ENCODE measurements around the gene NEUROG2.
"Not testable (repeated sequence)": the region's sequence is repeated elsewhere in the genome, so short reads cannot be mapped to it uniquely, and the experiment has no call there.

NEUROG2 gene

DNA sequence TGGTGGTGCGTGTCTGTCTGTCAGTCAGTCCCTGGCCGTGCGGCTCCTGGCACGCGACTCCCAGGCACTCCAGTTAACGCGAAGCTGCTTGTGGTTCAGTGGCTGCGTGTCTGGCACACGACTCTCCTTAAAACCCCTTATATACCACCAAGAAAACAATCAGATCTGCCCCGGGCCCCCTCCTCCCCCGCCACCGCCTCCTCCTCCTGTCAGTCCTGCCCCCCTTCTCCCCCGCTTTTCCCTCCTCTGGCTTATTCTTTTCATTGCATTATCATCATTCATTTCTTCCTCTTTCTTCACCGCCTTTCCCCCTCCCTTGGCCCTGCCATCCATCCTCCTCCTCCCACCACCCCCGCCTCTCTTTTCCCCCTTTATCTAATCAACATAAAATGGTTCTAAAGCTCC lies at the start of gene NEUROG2:
Gene NEUROG2 (minus strand): TSS at position 115 of the 405 bp plus-strand sequence. CDS start 705 bp downstream, outside the sequence.
- Histone ChIP-seq H3K9me3 (ENCODE audit: insufficient read depth, low read depth, low read length) (no peaks in the 10 kb centered on the region), H3K4me3 (ENCODE audit: low read length) (peak within 1 kb of the TSS; percentile 60), H3K9ac (ENCODE audit: low read depth, low read length) (no peak within 1 kb of the TSS), H3K27me3 (ENCODE audit: insufficient read depth, low read length) (peaks cover 100% of the 10 kb centered on the region), H3K4me1 (ENCODE audit: insufficient read depth, low read length) (peaks cover 29% of the 10 kb centered on the region), H3K36me3 (ENCODE audit: insufficient read depth, low read depth, low read length) (no peaks in the 10 kb centered on the region), H3K27ac (ENCODE audit: low read length) (no peak within 1 kb of the TSS)

DNA sequence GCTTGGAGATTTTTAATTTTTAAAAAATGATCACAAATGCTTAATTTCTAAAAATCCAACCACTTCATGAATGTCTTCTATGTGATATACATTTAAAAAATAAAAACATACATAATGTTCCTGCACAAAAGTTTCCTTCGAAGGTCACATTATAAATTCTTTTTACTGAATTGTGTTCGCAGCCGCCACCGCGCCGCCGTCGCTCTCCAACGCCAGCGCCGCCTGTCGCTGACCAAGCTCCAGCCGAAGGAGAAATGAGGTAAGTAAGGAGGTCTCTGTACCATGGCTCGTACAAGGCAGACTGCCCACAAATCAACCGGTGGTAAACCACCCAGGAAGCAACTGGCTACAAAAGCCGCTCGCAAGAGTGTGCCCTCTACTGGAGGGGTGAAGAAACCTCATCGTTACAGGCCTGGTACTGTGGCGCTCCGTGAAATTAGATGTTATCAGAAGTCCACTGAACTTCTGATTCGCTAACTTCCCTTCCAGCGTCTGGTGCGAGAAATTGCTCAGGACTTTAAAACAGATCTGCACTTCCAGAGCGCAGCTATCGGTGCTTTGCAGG lies 48.8 kb upstream of the NEUROG2 start:
- peaks cover 19% of the 10 kb centered on the region; the same call in 1 of the 2 replicates for H3K36me3 ChIP-seq (ENCODE audit: insufficient read depth, low read depth, low read length)
- no peak overlapping the region for H3K9ac ChIP-seq (ENCODE audit: low read depth, low read length)
- H3K27me3 ChIP-seq (ENCODE audit: insufficient read depth, low read length): no peaks in the 10 kb centered on the region
- no peak overlapping the region for H3K27ac ChIP-seq (ENCODE audit: low read length)
- no peaks in the 10 kb centered on the region for H3K4me1 ChIP-seq (ENCODE audit: insufficient read depth, low read length)
- no peaks in the 10 kb centered on the region for H3K9me3 ChIP-seq (ENCODE audit: insufficient read depth, low read depth, low read length)
- no peak overlapping the region for H3K4me3 ChIP-seq (ENCODE audit: low read length)

DNA sequence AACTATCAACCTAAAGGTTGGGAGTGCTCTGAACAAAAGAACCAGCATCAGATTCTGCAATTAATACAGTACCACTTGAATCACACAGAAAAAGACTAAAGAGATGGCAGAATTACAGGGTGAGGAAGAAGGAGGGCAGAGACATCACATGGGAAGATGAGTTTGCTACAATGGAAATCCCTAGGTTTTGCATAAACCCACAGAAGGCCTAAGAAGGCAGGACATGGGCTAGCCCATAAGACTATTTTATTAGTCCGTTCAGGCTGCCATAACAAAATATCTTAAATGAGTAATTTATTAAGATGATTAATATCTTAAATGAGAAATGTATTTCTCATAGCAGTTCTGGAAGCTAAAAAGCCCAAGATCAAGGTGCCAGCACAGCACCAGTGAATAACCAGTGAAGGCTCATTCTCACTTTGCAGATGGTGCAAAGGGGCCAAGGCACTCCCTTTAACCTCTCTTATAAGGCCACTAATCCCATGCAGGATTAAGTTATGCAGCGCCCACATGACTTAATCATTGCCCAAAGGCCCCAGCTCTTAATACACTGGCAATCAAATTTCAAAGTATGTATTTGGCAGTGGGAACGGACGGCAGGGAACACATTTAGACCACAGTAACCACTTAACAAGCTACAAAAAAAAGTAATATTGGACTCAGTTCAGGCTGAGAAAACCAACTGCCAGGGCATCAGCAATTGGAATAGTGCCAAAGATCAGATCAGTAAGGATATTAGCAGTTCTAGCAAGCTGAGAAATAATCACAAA lies 47.6 kb upstream of the NEUROG2 start:
- Histone ChIP-seq H3K4me3 (ENCODE audit: low read length) (no peak overlapping the region), H3K27me3 (ENCODE audit: insufficient read depth, low read length) (no peaks in the 10 kb centered on the region), H3K27ac (ENCODE audit: low read length) (no peak overlapping the region), H3K4me1 (ENCODE audit: insufficient read depth, low read length) (no peaks in the 10 kb centered on the region), H3K9me3 (ENCODE audit: insufficient read depth, low read depth, low read length) (no peaks in the 10 kb centered on the region), H3K9ac (ENCODE audit: low read depth, low read length) (no peak overlapping the region), H3K36me3 (ENCODE audit: insufficient read depth, low read depth, low read length) (peaks cover 22% of the 10 kb centered on the region)

DNA sequence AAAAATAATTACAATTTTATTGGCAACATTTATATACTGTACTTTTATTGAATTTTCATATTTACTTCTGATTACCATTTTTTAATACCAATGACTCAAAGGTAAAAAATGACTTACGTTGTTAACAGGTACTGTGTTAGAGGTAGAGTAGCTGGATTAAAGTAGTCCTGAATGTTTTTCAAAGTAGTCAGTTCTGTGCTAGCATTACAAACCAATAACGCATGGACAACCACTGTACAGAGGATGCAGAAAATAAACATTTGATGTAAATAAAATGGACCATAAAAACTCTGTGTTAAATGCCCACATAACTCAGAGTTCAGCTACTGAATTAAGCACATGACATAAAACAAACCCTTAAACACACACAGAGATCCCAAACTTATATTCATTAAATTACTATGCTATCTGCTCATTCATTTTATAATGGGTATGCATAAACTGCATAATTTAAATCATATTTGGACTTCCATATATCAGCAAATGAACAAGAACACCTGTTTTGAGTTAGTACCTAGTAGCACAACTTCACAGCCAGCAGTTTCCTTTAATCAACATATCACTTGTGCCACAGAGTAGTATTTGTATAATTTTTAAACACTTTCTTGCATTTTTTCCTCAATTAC lies 46.4 kb upstream of the NEUROG2 start:
- Histone ChIP-seq H3K4me3 (ENCODE audit: low read length) (no peak overlapping the region), H3K36me3 (ENCODE audit: insufficient read depth, low read depth, low read length) (peaks cover 28% of the 10 kb centered on the region), H3K4me1 (ENCODE audit: insufficient read depth, low read length) (peaks cover 6% of the 10 kb centered on the region; the same call in 1 of the 2 replicates), H3K27ac (ENCODE audit: low read length) (no peak overlapping the region), H3K27me3 (ENCODE audit: insufficient read depth, low read length) (no peaks in the 10 kb centered on the region), H3K9ac (ENCODE audit: low read depth, low read length) (no peak overlapping the region), H3K9me3 (ENCODE audit: insufficient read depth, low read depth, low read length) (no peaks in the 10 kb centered on the region)

DNA sequence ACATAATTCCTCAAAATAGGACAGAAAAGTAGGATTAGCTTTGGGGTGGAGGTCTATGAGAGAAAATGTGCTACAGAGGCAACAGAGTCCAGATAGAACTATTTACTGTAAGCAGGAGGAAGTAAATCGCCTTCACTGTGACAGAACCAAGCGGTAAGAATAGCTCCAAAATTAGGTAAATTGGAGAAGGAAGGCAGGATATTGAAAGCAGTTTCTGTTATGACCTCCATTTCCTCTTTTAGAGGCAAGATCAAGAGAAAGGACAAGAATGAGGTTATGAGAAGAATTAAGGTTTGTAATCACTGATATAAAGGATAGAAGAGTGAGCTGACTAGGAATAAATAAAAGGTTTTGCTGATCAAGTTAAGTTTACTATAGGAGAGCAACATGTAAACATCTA lies 44.1 kb upstream of the NEUROG2 start:
- Histone ChIP-seq H3K4me3 (ENCODE audit: low read length) (no peak overlapping the region), H3K9me3 (ENCODE audit: insufficient read depth, low read depth, low read length) (no peaks in the 10 kb centered on the region), H3K27me3 (ENCODE audit: insufficient read depth, low read length) (no peaks in the 10 kb centered on the region), H3K27ac (ENCODE audit: low read length) (no peak overlapping the region), H3K36me3 (ENCODE audit: insufficient read depth, low read depth, low read length) (peaks cover 28% of the 10 kb centered on the region), H3K9ac (ENCODE audit: low read depth, low read length) (no peak overlapping the region), H3K4me1 (ENCODE audit: insufficient read depth, low read length) (peaks cover 6% of the 10 kb centered on the region; the same call in 1 of the 2 replicates)

DNA sequence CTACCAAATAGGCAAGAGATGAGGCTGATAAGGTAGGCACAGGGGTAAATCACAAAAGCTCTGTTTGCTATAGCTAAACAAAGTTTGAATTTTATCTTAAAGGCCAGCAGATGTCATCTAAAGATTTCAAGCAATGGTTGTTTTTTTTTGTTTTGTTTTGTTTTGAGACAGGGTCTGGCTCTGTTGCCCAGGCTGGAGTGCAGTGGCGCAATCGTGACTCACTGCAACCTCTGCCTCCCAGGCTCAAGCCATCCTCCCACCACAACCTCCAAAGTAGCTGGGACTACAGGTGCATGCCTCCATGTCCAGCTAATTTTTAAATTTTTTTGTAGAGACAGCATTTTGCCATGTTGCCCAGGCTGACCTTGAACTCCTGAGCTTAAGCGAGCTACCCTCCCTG lies 43.1 kb upstream of the NEUROG2 start:
- no peaks in the 10 kb centered on the region for H3K27me3 ChIP-seq (ENCODE audit: insufficient read depth, low read length)
- H3K36me3 ChIP-seq (ENCODE audit: insufficient read depth, low read depth, low read length): peaks cover 31% of the 10 kb centered on the region
- H3K9me3 ChIP-seq (ENCODE audit: insufficient read depth, low read depth, low read length): no peaks in the 10 kb centered on the region
- no peak overlapping the region for H3K4me3 ChIP-seq (ENCODE audit: low read length)
- no peak overlapping the region for H3K27ac ChIP-seq (ENCODE audit: low read length)
- no peak overlapping the region for H3K9ac ChIP-seq (ENCODE audit: low read depth, low read length)
- H3K4me1 ChIP-seq (ENCODE audit: insufficient read depth, low read length): peaks cover 6% of the 10 kb centered on the region; the same call in 1 of the 2 replicates

DNA sequence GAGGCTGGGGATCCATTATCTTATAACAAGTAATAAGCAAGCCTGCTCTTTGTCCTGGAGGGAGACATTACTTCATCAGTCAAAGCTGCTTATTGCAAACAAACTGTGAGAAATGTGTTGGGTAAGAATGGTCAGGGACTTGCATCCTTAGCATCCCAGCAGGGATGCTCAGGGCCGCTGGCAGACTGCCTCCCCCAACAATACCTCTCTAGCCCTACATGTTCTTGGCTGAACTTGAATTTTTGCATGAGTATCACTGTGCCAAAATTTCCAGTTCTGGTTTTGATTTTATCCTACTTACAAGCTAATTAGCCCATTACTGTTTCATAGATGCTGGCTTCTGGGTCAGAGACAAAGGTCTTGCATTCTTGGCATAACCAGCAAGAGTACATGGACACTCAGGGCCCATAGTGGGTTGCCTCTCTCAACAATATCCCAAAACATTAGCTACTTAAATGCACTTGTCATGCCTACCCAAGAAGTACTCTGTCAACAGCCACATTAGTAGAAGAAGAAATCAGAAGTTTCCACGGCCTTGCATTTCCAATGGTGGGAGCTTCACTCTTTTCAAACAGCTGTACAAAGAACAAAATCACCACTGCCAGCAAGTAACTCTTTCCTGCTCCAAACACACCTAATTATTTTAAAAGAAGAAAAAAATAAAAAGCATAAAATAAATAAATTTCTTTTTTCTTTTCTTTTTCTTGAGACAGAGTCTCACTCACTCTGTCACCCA lies 41.9 kb upstream of the NEUROG2 start:
- no peak overlapping the region for H3K4me3 ChIP-seq (ENCODE audit: low read length)
- H3K4me1 ChIP-seq (ENCODE audit: insufficient read depth, low read length): peaks cover 6% of the 10 kb centered on the region; the same call in 1 of the 2 replicates
- peaks cover 40% of the 10 kb centered on the region for H3K36me3 ChIP-seq (ENCODE audit: insufficient read depth, low read depth, low read length)
- H3K27me3 ChIP-seq (ENCODE audit: insufficient read depth, low read length): no peaks in the 10 kb centered on the region
- no peak overlapping the region for H3K27ac ChIP-seq (ENCODE audit: low read length)
- H3K9ac ChIP-seq (ENCODE audit: low read depth, low read length): no peak overlapping the region
- no peaks in the 10 kb centered on the region for H3K9me3 ChIP-seq (ENCODE audit: insufficient read depth, low read depth, low read length)

DNA sequence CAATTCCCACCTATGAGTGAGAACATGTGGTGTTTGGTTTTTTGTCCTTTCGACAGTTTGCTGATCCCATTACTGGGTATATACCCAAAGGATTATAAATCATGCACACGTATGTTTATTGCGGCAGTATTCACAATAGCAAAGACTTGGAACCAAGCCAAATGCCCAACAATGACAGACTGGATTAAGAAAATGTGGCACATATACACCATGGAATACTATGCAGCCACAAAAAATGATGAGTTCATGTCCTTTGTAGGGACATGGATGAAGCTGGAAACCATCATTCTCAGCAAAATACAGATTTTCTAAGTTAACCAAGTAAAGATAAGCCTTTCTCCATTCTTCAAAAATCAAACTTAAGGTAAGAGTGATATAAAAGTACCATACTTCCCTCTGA lies 38.3 kb upstream of the NEUROG2 start:
- not testable (repeated sequence) for H3K4me1 ChIP-seq (ENCODE audit: insufficient read depth, low read length); H3K27me3 ChIP-seq (ENCODE audit: insufficient read depth, low read length); H3K9me3 ChIP-seq (ENCODE audit: insufficient read depth, low read depth, low read length); H3K27ac ChIP-seq (ENCODE audit: low read length); H3K9ac ChIP-seq (ENCODE audit: low read depth, low read length); H3K4me3 ChIP-seq (ENCODE audit: low read length)
- H3K36me3 ChIP-seq (ENCODE audit: insufficient read depth, low read depth, low read length): peaks cover 20% of the 10 kb centered on the region

DNA sequence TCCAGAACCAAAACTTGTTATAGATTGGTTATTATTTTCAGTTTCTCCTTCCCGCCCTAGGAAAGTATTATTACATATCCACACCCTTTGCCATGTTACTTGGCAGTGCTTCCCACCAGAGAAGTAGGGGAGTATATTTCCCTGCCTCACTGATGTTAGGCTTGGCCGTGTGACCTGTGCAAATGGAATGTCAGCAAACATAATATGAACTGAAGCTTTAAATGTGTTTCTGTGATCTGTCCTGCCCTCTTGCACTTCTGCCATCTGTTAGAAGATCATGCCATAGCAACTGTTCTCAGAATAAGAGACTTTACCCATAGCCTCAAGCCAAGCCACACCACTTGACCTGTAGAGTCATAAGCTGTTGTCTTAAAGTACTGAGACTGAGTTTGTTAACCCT lies 36.7 kb upstream of the NEUROG2 start:
- Histone ChIP-seq H3K4me3 (ENCODE audit: low read length) (no peak overlapping the region), H3K27me3 (ENCODE audit: insufficient read depth, low read length) (no peaks in the 10 kb centered on the region), H3K9ac (ENCODE audit: low read depth, low read length) (no peak overlapping the region), H3K27ac (ENCODE audit: low read length) (no peak overlapping the region), H3K4me1 (ENCODE audit: insufficient read depth, low read length) (peaks cover 3% of the 10 kb centered on the region; the same call in 1 of the 2 replicates), H3K9me3 (ENCODE audit: insufficient read depth, low read depth, low read length) (no peaks in the 10 kb centered on the region), H3K36me3 (ENCODE audit: insufficient read depth, low read depth, low read length) (peaks cover 16% of the 10 kb centered on the region)

DNA sequence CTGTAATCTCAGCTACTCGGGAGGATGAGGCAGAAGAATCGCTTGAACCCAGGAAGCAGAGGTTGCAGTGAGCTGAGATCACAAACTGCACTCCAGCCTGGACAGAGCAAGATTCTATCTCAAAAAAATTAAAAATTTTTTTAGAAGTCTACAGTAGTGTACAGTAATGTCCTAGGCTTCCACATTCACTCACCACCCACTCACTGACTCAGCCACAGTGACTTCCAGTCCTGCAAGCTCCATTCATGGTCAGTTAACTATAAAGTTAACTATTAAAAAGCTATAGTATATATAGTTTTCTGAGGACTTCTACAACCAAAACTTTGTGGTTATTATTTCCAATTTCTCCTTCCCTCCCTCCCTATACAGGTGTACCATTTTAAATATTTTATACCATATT lies 34.7 kb upstream of the NEUROG2 start:
- H3K36me3 ChIP-seq (ENCODE audit: insufficient read depth, low read depth, low read length): peaks cover 17% of the 10 kb centered on the region
- H3K4me3 ChIP-seq (ENCODE audit: low read length): no peak overlapping the region
- H3K9ac ChIP-seq (ENCODE audit: low read depth, low read length): no peak overlapping the region
- no peaks in the 10 kb centered on the region for H3K9me3 ChIP-seq (ENCODE audit: insufficient read depth, low read depth, low read length)
- H3K4me1 ChIP-seq (ENCODE audit: insufficient read depth, low read length): no peaks in the 10 kb centered on the region
- no peak overlapping the region for H3K27ac ChIP-seq (ENCODE audit: low read length)
- H3K27me3 ChIP-seq (ENCODE audit: insufficient read depth, low read length): no peaks in the 10 kb centered on the region

DNA sequence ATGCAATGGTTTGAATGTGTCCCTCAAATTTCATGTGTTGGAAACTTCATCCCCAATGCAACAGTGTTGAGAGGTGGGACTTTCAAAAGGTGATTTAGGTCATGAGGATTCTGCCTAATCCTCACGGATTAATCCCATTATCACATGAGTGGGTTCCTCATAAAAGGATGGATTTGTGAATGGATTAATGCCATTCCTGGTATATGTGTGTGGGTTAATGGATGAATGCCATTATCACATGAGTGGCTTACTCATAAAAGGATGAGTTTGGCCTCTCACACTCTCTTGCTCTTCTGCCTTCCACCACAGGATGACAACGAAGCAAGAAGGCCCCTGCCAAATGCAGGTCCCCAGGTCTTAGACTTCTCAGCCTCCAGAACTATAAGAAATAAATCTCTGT lies 30.5 kb upstream of the NEUROG2 start:
- H3K27me3 ChIP-seq (ENCODE audit: insufficient read depth, low read length): no peaks in the 10 kb centered on the region
- no peaks in the 10 kb centered on the region for H3K4me1 ChIP-seq (ENCODE audit: insufficient read depth, low read length)
- no peak overlapping the region for H3K4me3 ChIP-seq (ENCODE audit: low read length)
- H3K9me3 ChIP-seq (ENCODE audit: insufficient read depth, low read depth, low read length): no peaks in the 10 kb centered on the region
- H3K27ac ChIP-seq (ENCODE audit: low read length): no peak overlapping the region
- peaks cover 4% of the 10 kb centered on the region; the same call in 1 of the 2 replicates for H3K36me3 ChIP-seq (ENCODE audit: insufficient read depth, low read depth, low read length)
- no peak overlapping the region for H3K9ac ChIP-seq (ENCODE audit: low read depth, low read length)
